NOMO-1 treated with DMSO at 0.1 percent for 48 hours (cell line): ENCODE data around the gene COMMD7.
A peak's percentile ranks its signal among the peaks of the same experiment; 100 is the strongest.

Source experiments
- DNase-seq: peaks from one replicate; lab custom pipeline; 2025; ENCODE audit not compliant: unreplicated experiment; lab: John Stamatoyannopoulos, UW

The COMMD7 gene

DNA sequence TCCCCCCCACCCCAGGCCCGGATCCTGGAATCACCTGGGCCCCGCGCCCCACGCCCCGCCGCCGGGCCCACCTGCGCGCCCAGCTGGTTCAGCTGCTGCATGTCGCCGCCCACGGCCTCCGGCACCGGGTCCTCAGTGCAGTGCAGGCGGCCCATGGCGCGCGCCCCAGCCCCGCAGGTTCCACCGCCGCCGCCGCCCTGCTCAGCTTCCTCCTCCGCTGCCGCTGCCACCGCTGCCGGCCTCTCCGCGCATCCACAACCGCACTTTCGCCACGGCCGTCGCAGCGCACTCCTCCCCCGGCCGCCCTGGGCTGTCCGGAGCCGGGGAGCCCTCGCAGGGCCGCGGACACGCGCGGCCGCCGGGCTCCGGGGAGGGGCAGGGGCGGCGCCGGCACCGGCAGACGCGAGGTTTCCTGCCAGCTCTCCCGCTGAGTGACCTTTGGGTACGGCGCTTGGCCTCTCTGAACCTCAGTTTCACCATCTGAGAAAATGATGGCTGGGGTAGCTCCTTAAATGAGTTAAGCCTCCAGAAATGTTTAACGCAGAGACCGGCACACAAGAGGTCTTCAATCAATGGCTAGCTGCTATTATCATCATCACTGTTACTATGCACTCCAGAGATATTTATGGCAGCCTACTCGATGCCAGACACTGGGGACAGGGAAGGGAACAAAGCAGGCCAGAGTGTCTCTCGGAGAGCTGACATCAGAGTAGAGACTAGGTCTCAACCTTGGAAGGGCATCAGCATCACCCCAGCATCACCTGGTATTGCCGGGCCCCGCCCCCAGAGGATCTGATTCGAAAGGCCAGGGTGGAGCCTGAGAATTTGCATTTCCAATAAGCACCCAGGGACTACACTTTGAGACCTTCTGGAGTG is at the start of gene COMMD7:
Gene COMMD7, minus strand, starts transcription at position 231 of the 876 bp plus-strand sequence. Its CDS starts 76 bp downstream, at position 155.
- DNase-seq: peak; percentile 58

DNA sequence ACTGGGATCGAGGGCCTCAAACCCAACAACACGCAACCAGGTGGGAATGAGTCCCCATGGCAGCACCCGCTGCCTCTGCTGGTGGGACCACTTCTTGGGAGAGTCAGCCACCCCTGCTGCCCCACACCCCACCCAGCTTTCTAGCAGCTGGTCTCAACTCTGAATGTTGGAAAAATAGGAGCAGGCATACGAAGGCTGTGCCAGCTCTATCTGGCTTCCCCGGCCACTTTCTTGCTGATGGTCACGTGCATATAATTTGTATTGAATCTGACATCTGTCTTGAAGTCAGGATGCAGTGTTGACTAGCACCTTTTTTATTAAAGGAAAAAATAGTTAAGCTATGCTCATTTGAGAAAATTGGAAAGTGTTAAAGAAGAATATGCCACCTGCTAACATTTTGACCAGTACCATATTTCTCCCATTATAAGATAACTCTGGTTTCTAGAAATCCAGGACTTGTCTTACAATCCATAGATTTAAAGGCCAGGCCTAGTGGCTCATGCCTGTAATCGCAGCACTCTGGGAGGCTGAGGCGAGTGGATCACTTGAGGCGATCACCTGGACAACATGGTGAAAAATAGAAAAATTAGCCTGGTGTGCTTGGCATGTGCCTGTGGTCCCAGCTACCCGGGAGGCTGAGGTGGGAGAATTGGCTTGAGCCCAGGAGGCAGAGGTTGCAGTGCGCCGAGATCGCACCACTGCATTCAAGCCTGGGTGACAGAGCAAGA is 49.6 kb upstream of the COMMD7 start:
- no peak for DNase-seq

DNA sequence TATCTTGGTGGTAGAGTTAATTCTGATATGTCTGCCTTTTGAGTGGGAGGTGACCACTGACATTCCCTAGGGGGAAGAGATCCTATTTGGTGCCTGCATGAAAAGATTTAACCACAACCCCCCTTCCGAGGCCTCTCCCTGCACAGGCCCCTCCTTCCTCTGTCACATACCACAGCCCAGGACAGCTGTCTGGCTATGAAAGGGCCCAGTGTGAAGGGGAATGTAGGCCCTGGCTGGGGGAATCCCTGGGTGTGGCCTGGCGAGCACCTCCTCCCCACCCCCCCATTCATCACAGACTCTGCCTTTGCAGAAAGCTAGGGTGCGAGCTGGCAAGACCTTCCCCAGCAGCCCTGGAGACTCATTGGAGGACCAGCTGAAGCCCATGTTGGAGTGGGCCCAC is 49.0 kb upstream of the COMMD7 start:
- no peak for DNase-seq

DNA sequence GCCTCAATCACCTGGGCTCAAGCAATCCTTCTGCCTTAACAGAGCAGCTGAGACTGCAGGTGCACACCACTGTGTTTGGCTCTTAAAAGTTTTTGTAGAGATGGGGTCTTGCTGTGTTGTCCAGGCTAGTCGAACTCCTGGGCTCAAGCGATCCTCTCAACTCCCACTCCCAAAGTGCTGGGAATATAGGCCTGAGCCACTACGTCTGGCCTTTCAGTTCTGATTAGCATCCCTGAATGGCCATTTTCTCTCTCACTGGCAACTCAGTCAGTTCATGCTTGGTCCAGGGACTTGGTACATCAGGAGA is 47.4 kb upstream of the COMMD7 start:
- DNase-seq: no peak

DNA sequence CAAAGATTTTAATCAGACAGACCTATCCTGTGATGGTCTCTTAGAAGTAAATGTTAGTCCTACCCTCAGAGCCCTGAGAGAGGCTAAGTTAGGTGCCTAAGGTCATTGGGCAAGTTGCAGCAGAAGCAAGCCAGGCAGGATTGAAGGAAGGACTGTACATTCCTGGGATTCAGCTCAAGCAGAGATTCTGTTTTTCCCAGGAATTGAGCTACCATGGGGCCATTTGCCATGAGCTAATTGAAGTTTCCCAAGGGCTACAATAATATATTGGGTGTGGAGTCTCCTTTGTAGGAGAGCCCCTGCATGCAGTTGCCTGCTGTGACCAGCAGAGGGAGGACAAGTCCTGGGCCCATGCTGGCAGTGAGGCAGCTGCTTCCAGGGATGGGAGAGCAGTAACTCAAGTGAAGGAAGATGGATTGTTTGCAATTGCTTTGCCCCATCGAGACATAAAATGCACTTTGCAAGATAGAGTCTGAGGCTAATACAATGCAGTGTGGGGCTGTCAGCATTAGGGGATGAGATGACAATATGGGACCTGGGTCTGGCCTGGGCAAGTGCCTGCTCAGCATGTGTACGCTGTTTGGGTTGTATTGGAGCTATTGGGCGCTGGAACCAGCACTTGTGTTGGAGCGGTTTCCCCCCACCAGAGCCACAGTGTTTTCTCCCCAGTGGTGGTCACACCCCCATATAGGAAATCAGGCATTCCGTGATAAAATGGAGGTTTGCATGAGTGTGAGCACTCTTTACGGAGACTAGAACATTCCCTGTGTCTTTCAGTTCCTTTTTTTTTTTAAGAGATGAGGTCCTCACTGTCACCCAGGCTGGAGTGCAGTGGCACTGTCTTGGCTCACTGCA is 46.9 kb upstream of the COMMD7 start:
- peak; percentile 56 for DNase-seq

DNA sequence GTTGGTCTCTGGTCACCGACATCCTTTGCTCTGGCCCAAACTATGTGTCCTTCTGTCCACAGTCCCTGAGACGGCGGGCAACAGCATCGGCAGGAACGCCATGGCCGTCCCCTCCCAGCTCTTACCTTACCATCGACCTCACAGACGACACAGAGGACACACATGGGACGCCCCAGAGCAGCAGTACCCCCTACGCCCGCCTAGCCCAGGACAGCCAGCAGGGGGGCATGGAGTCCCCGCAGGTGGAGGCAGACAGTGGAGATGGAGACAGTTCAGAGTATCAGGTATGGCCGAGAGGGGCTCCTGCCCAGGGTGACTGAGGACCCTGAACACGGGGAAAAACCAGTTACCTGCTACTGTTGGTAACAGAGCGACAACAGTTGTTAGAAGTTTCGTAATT is 43.9 kb upstream of the COMMD7 start:
- no peak for DNase-seq

DNA sequence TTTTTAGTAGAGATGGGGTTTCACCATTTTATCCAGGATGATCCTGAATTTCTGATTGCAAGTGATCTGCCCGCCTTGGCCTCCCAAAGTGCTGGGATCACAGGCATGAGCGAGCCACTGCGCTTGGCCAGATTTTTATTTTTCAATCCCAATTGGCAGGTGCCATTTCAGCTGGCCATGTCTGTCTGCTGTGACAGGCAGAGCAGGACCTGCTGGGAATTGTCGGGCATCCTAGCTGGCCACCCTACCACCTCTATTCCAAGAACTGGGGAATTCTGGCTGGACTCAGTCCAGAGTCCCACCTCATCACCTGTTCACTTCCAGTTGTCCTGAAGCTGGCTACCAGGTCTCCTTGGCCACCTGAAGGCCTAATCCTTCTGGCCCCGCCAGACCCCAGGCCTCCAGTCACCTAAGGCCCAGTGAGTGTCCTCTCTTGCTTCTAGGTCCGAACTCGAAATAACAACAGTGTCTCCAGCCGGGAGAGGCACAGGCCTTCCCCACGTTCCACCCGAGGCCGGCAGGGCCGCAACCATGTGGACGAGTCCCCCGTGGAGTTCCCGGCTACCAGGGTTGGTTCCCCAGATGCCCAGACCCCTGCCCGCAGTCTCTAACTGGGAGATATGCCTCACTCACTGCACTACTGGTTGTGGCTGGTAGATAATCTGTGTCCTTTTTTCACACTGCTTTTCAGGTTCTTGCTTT is 42.9 kb upstream of the COMMD7 start:
- DNase-seq: no peak

DNA sequence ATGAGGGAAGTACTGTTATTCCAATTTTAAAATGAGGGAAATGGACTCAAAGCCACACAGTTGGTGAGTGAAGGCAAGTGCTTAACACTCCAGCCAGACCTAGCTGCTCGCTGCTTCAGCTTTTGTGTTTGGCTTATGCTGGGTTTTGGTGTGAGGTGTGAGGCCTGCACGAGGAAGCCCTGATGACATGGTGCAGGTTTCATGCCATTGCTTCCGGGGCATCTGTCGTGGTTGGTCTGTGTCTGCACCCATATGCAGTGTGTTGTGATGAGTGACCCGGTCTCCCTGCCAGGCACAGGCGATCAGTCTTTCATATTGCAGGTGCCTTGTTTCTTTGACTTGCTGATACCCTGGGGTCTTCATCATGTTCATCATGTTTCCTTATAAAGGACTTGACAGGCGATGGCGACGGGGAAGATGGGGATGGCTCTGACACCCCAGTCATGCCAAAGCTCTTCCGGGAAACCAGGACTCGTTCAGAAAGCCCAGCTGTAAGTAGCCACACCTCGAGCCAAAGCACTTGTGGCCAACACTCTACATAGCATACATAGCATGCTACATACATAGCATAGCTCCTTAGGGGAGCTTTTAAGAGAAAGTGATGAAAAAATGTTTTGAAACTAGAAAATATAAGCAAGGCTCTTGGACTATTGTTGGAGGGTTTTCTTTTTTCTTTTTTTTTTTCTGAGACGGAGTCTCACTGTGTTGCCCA is 41.3 kb upstream of the COMMD7 start:
- DNase-seq: no peak

DNA sequence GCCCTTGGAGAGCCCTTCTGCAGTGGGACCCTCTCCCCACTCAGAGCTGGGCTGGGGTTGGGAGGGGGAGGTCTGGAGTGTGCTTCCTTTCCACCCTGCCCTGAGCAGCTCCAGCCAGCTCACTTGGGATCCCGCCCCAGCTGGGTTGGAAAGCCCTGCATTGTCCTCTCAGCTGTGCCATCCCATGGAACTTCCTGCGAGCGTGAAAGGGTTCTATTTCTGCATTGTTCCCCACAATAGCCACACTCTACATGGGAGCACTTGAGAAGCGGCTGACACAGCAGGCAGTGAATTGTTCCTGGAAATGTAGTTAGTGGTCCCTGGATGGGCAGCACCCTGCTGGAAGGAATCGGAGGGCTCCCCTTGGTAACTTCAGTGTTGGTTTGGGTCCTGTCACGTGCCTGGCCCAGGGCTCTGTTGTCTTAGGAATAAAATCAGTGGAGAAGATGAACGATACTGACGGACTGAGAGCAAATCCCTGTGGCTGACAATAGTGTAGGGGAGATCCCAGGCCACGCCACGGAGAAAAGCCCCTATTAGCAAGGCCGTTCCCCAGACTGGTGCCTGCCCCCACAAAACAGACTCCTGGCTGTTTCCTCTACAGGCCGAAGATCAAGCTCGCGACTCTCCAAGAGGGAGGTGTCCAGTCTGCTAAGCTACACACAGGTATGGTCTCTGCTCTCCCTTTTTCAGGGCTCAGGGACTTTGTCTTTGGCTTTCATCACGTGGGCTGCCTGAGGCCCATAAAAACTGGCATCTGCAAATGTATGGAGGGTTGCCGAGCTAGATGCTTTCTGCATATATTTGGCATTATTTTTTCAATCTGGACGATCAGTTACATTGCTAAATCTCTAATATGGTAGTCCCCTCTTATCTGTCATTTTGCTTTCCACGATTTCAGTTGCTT is 37.7 kb upstream of the COMMD7 start:
- no peak for DNase-seq

DNA sequence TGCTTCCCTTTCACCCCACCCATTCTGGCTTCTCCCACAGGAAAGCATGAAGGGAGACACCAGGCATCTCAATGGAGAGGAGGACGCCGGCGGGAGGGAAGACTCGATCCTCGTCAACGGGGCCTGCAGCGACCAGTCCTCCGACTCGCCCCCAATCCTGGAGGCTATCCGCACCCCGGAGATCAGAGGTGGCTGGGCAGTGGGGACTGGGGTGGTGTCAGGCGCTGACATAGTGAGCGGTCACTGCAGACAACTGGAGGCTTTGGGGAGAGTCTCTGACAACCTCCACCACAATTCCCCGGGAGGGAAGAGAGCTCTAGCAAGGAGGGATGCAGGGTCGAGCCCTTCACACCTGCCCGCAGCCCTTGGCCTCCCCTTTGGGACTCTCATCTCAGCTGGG is 37.0 kb upstream of the COMMD7 start:
- DNase-seq: no peak

DNA sequence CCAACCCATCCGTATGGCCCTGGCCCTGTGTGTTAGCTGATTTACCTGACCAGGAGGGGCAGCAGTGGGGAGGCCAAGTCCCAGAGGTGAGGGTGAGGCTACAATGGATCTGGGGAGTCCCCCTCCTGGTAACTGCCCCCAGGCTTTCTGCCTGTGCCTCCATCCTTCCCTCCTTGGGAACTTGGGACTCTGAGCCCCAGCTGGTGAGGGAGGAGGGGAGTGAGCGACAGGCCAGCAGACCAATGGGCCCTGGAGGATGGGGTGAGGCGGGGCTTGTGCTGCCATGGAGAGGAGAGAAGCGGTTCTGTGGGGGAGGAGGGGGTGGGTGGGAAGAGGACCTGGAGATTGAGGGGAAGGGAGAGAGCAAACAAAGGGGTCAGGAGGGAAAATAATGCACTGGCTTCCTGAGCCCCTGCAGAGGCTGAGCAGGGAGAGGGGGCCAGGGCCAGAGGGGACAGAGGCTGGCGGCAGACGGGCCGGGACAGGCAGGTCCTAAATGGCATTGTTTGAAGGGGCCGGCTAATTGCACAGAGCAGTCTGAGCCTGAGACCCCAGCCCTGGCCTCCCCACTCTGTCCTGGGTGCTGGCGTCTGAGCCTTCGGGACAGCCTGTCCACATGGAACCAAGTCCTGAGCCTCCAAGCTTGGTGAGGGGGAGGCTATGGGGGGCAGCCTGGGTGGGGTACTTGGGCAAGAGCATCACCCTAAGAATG is 36.4 kb upstream of the COMMD7 start:
- DNase-seq: no peak

DNA sequence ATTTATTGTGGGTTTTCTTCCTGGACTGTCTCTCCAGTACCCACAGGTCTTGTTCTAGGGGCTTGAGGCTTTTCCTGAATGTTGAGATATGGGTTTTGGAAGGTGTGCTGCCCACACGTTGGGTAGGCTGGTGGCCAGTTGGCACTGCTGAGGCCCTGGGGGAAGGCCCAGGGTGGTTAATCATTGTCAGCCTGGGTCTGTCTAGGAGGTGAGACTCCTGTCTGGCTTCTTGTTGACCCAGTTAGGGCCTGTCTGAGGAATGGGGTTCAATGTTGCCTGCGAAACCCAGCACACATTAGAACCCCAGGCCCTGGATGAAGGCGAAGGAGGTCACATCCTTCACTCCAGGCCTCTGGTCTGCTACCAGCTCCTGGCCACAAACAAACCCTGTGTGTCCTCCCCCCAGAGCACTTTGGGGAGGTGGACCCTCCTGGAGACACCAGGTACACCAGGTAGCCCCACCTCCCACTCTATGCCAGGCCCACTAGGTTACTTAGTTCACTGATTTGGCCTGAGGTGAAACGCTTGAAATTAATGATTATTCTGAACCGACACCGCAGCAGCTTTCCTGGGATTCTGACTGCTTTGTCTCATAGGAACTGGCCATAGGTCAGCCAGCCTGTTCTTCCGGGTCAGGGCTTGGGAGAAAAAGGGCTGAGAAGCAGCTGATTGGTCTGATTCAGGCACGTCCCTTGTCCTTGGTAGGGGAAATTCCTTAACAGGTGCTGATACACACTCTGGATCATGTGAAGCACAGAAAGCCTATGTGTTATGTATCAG is 34.1 kb upstream of the COMMD7 start:
- no peak for DNase-seq

DNA sequence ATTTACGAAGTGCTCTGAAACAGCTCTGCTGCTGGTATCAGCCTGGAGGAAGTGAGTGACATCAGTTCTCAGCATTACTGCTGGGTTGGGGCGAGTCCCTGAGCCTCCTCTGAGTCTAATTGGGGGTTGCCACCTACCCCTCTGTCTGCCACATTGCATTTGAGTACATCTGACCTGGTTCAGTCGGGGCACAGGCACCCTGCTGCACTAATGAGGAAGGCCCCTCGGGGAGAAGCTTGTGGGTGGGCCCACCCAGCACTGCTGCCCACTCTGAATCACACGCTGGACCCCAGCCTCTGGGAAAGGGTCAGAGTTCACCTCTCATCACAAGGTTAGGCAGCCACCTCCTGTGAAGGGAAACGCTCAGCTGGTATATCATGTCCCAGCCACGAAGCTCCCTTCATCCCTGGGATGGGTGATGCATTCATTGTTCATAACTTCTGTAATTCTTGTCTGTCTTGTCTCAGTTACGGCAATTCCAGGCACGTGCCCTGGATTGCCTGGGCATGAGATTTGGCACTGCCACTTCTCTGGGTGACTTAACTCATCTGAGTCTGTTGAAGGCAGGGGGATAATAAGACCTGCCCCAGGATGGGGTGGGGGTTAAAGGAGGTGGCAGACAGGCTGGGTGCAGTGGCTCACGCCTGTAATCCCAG is 32.2 kb upstream of the COMMD7 start:
- DNase-seq: no peak

DNA sequence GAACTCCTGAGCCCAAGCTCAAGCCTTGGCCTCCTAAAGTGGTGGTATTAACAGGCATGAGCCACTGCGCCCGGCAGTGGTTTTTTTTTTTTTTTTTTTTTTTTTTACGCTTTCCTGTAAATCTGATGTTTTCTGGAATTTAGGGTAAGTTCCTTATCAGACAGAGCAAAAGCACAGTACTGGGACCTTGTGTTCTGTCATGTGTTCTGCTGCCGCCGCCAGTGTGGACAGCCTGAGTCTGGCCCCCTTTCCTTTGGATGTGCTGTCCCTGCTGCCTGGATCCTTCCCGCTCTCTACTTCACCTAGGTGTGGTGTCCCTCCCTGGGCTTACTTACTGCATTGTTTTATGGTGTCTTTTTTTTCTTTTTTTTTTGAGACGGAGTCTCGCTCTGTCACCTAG is 30.6 kb upstream of the COMMD7 start:
- no peak for DNase-seq

DNA sequence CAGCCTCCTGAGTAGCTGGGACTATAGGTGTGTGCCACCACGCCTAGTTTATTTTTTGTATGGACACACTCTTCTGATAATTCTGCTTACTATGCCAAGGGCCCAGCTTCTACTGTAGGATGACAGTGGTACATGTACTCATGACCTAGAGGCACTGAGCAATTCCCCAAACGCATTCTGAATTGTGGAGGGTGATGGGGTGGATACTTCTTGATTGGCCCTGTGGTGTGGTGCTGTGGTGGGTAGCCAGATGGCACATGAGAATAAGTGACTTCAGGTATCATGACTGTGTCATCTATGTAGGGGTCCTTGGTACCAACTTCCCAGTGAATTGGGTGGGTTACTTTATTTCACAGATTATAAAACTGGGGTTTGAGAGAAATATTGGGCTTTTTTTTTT is 30.0 kb upstream of the COMMD7 start:
- no peak for DNase-seq

DNA sequence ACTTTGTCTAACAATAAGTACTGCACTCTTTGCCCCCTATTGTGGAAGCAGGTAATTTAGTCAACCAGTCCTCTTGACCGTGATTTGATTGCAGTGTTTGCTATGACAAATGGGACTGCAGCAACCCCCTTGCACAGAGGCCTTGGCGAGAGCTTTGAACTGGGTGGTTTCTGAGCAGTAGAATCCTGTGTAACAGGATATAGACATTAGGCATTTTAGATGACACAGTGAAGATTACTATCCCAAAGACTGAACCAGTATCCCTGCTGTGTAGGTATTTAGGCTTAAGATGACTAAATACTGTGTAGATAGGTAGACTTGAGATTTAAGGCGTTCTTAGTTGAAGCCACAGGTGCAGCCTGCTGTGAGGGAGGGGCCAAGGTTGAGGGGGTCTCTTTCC is 28.8 kb upstream of the COMMD7 start:
- no peak for DNase-seq

DNA sequence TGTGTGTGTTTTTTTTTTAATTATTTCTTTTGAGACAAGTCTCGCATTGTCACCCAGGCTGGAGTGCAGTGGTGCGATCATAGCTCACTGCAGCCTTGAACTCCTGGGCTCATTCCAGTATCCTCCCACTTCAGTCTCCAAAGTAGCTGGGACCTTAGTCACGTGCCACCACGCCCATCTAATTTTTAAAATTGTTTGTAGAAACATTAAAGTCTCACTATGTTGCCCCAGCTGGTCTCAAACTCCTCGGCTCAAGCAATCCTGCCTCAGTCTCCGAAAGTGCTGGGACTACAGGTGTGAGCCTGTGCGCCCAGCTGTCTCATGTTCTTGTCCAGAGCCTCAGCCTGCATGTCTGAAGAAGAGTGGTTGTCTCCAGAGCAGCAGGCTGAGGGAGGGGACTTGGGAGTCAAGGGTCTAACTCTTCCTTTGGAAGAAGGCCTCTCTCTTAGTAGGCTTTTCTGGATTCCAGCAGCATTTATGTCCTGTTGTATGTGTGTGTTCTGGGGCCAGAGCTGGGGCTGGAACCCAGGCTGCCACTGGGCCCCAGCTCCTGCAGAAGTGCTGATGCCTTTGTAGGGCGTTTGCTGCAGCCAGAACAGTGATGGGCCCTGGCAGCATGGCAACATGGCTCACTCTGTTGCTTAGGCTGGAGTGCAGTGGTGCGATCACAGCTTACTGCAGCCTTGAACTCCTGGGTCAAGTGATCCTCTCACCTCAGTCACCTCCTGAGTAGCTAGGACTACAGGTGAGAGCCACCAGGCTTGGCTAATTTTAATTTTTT is 24.3 kb upstream of the COMMD7 start:
- DNase-seq: no peak
